Cardiac muscle cell (in vitro differentiated cells and primary cell): ENCODE measurements around the gene ACTG2. TPM values are rescaled to one million over a fixed set of nuclear protein-coding genes. Genes with fewer than 3 reads are reported as not detected.

Source experiments
- DNase-seq, 2 donors: peaks; one replicate each; pipeline versions ENCODE4 v3.0.0 to v3.0.0-alpha.2; 2010 to 2017; ENCODE audit warnings: low read depth in 1 of 2, low spot score in 1 of 2
- H3K27ac ChIP-seq: fragments of 200-600 bp; sonication (generic); 2 replicates; pipeline ENCODE4 v1.5.1; 2016
- H3K27me3 ChIP-seq: fragments of 200-600 bp; sonication (generic); 2 replicates; pipeline ENCODE4 v1.6.0; 2016; ENCODE audit warnings: control low read depth
- H3K36me3 ChIP-seq: fragments of 200-600 bp; sonication (generic); 2 replicates; pipeline ENCODE4 v1.5.1; 2016; ENCODE audit warnings: control low read depth
- H3K4me1 ChIP-seq: fragments of 200-600 bp; sonication (generic); 2 replicates; pipeline ENCODE4 v1.8.1; 2017; ENCODE audit warnings: low read depth, mild to moderate bottlenecking, mixed run types
- H3K4me3 ChIP-seq: fragments of 200-600 bp; sonication (generic); 2 replicates; pipeline ENCODE4 v1.5.1; 2016; ENCODE audit warnings: mild to moderate bottlenecking
- H3K9me3 ChIP-seq: fragments of 200-600 bp; sonication (generic); 2 replicates; pipeline ENCODE4 v1.5.1; 2017; ENCODE audit warnings: low read depth, mild to moderate bottlenecking, control low read depth
- CTCF ChIP-seq: IDR thresholded peaks from 2 replicates; pipeline ENCODE4 v1.5.1; 2012; ENCODE audit warnings: low read depth, mild to moderate bottlenecking, low read length
- polyA plus RNA-seq: library from polyadenylated mRNA; unstranded; fragments of >200 nt; fragmentation: Nextera tagmentation; extraction: Ambion mirVana; gene quantifications from 2 replicates; pipeline ENCODE4 v1.2.1, GENCODE V29; 2016
- total RNA-seq: library from RNA; depleted of rRNA; stranded (reverse); fragments of >200 nt; gene quantifications from 2 replicates; pipeline ENCODE4 v1.2.3, GENCODE V29; 2016

ACTG2 gene
- total and polyA plus RNA-seq, 2 experiments from 2014 or later = 0.42 to 6.9 TPM

GRCh38 chr2:73942664-73943063, 49.9 kb downstream of the ACTG2 start:
- DNase-seq = no peak
- Histone ChIP-seq H3K4me3 (no peak overlapping the region), H3K4me1 (no peaks in the 10 kb centered on the region), H3K36me3 (peaks cover 8% of the 10 kb centered on the region), H3K9me3 (no peaks in the 10 kb centered on the region), H3K27me3 (no peaks in the 10 kb centered on the region), H3K27ac (no peak overlapping the region)
- no peak for TF ChIP-seq CTCF

- no peak for DNase-seq
- Histone ChIP-seq H3K27me3 (no peaks in the 10 kb centered on the region), H3K36me3 (peaks cover 18% of the 10 kb centered on the region), H3K27ac (no peak overlapping the region), H3K9me3 (no peaks in the 10 kb centered on the region), H3K4me1 (no peaks in the 10 kb centered on the region), H3K4me3 (no peak overlapping the region)
- no peak for TF ChIP-seq CTCF
Measured at GRCh38 chr2:73944714-73945113, 51.9 kb downstream of the ACTG2 start.

GRCh38 chr2:73946215-73946614, 53.4 kb downstream of the ACTG2 start:
- no peak for TF ChIP-seq CTCF
- no peak for DNase-seq
- Histone ChIP-seq H3K4me1 (no peaks in the 10 kb centered on the region), H3K27ac (peak overlapping the region; percentile 41), H3K36me3 (peaks cover 29% of the 10 kb centered on the region), H3K9me3 (no peaks in the 10 kb centered on the region), H3K4me3 (no peak overlapping the region), H3K27me3 (no peaks in the 10 kb centered on the region)

GRCh38 chr2:73946666-73947065, 53.9 kb downstream of the ACTG2 start:
- Histone ChIP-seq H3K4me1 (no peaks in the 10 kb centered on the region), H3K27me3 (no peaks in the 10 kb centered on the region), H3K36me3 (peaks cover 34% of the 10 kb centered on the region), H3K9me3 (no peaks in the 10 kb centered on the region), H3K4me3 (no peak overlapping the region), H3K27ac (peak overlapping the region; percentile 41)
- no peak for TF ChIP-seq CTCF
- peak in 1 of 2 donors; percentile 10 for DNase-seq

GRCh38 chr2:73947412-73948018, 54.7 kb downstream of the ACTG2 start:
- no peaks in the 10 kb centered on the region for H3K4me1 ChIP-seq
- H3K9me3 ChIP-seq = no peaks in the 10 kb centered on the region
- no peak for TF ChIP-seq CTCF
- DNase-seq = no peak
- H3K36me3 ChIP-seq = peaks cover 42% of the 10 kb centered on the region
- H3K27me3 ChIP-seq = no peaks in the 10 kb centered on the region
- H3K4me3 ChIP-seq = no peak overlapping the region
- no peak overlapping the region for H3K27ac ChIP-seq

- no peaks in the 10 kb centered on the region for H3K9me3 ChIP-seq
- no peaks in the 10 kb centered on the region for H3K4me1 ChIP-seq
- H3K27me3 ChIP-seq = no peaks in the 10 kb centered on the region
- H3K36me3 ChIP-seq = peaks cover 51% of the 10 kb centered on the region
- no peak for DNase-seq
- no peak for TF ChIP-seq CTCF
- no peak overlapping the region for H3K27ac ChIP-seq
- no peak overlapping the region for H3K4me3 ChIP-seq
Measured at GRCh38 chr2:73949802-73950201, 57.0 kb downstream of the ACTG2 start.
